A673 (cell line): Measurements from ENCODE around the gene BDNF.
A peak's percentile ranks its signal among the peaks of the same experiment; 100 is the strongest.

ENCODE experiments used
- EZH2 ChIP-seq: fragments of 200-600 bp; sonication (generic); IDR thresholded peaks from 2 replicates; pipeline ENCODE4 v1.6.1; 2017; ENCODE audit warnings: borderline replicate concordance, low read depth, mild to moderate bottlenecking, mixed read lengths, antibody characterized with exemption, low read length; ENCODE audit not compliant: poor library complexity, severe bottlenecking
- TF ChIP-seq, protein P1 (sequence below): fragments of 300-800, 200-600 bp; sonication (generic); conservative IDR thresholded peaks from 2 replicates; pipeline ENCODE4 v1.5.1; 2017; ENCODE audit warnings: low read depth, mild to moderate bottlenecking, antibody characterized with exemption, low read length, moderate library complexity, mixed read lengths

DNA sequence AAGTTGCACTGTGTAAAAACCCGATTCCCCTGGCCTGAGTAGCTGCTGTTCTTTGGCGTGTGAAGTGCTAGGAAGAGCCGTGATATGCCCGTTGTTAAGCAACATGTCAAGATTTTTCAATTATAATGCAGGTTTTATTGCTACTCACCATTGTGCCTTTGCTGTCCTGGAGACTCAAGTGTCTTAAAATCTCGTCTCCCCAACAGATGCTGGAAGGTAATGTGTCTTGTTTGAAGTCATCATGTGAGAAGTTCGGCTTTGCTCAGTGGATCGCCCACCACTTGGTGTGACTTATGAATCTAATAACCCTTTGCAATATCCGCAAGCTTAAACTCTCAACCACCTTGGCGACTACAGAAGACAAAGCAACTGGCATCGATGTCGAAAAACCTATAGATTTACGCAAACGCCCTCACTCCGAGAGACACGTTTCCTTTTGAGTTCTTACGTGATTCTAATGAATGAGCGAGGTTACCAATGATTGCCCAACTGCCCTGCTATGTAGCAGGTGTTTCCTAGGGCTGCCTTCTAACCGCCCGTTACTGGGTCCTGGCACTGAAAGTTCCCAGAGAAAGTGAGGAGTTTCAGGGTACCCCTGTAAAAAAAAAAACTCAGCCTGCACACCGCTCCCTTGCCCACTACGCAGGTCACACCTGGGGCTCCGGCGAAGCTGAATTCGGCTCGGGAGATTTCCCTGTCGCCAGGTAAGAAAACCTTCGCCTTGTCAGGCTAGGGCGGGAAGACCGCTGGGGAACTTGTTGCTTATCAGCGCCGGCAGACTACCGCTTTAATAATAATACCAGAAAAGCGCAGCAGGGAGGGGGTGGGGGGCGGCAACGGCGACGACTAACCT lies 21.2 kb upstream of the BDNF start:
- TF ChIP-seq, protein P1, sequence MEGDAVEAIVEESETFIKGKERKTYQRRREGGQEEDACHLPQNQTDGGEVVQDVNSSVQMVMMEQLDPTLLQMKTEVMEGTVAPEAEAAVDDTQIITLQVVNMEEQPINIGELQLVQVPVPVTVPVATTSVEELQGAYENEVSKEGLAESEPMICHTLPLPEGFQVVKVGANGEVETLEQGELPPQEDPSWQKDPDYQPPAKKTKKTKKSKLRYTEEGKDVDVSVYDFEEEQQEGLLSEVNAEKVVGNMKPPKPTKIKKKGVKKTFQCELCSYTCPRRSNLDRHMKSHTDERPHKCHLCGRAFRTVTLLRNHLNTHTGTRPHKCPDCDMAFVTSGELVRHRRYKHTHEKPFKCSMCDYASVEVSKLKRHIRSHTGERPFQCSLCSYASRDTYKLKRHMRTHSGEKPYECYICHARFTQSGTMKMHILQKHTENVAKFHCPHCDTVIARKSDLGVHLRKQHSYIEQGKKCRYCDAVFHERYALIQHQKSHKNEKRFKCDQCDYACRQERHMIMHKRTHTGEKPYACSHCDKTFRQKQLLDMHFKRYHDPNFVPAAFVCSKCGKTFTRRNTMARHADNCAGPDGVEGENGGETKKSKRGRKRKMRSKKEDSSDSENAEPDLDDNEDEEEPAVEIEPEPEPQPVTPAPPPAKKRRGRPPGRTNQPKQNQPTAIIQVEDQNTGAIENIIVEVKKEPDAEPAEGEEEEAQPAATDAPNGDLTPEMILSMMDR, result no peak
- TF ChIP-seq EZH2, result peak; percentile 80
